Cardiac muscle cell (in vitro differentiated cells and primary cell): ENCODE results near the gene NUDCD3. TPM values are rescaled to one million over a fixed set of nuclear protein-coding genes. Genes with fewer than 3 reads are reported as not detected.

ENCODE experiments used
- DNase-seq, 2 donors: peaks; one replicate each; pipeline versions ENCODE4 v3.0.0 to v3.0.0-alpha.2; 2010 to 2017; ENCODE audit warnings: low read depth in 1 of 2, low spot score in 1 of 2
- H3K27ac ChIP-seq: fragments of 200-600 bp; sonication (generic); 2 replicates; pipeline ENCODE4 v1.5.1; 2016
- H3K27me3 ChIP-seq: fragments of 200-600 bp; sonication (generic); 2 replicates; pipeline ENCODE4 v1.6.0; 2016; ENCODE audit warnings: control low read depth
- H3K36me3 ChIP-seq: fragments of 200-600 bp; sonication (generic); 2 replicates; pipeline ENCODE4 v1.5.1; 2016; ENCODE audit warnings: control low read depth
- H3K4me1 ChIP-seq: fragments of 200-600 bp; sonication (generic); 2 replicates; pipeline ENCODE4 v1.8.1; 2017; ENCODE audit warnings: low read depth, mild to moderate bottlenecking, mixed run types
- H3K4me3 ChIP-seq: fragments of 200-600 bp; sonication (generic); 2 replicates; pipeline ENCODE4 v1.5.1; 2016; ENCODE audit warnings: mild to moderate bottlenecking
- H3K9me3 ChIP-seq: fragments of 200-600 bp; sonication (generic); 2 replicates; pipeline ENCODE4 v1.5.1; 2017; ENCODE audit warnings: low read depth, mild to moderate bottlenecking, control low read depth
- CTCF ChIP-seq: IDR thresholded peaks from 2 replicates; pipeline ENCODE4 v1.5.1; 2012; ENCODE audit warnings: low read depth, mild to moderate bottlenecking, low read length
- polyA plus RNA-seq: library from polyadenylated mRNA; unstranded; fragments of >200 nt; fragmentation: Nextera tagmentation; extraction: Ambion mirVana; gene quantifications from 2 replicates; pipeline ENCODE4 v1.2.1, GENCODE V29; 2016
- total RNA-seq: library from RNA; depleted of rRNA; stranded (reverse); fragments of >200 nt; gene quantifications from 2 replicates; pipeline ENCODE4 v1.2.3, GENCODE V29; 2016

NUDCD3 gene
- total and polyA plus RNA-seq, 2 experiments from 2014 or later, result 44.8 to 98.7 TPM

- no peak overlapping the region for H3K27ac ChIP-seq
- H3K4me1 ChIP-seq, result no peaks in the 10 kb centered on the region
- no peak overlapping the region for H3K4me3 ChIP-seq
- no peak for TF ChIP-seq CTCF
- H3K9me3 ChIP-seq, result no peaks in the 10 kb centered on the region
- DNase-seq, result no peak
- H3K36me3 ChIP-seq, result no peaks in the 10 kb centered on the region
- H3K27me3 ChIP-seq, result no peaks in the 10 kb centered on the region
Observed at GRCh38 chr7:44531421-44532380, 41.2 kb upstream of the NUDCD3 start.

GRCh38 chr7:44530990-44531389 lies 40.5 kb upstream of the NUDCD3 start:
- no peak overlapping the region for H3K4me3 ChIP-seq
- H3K27me3 ChIP-seq, result no peaks in the 10 kb centered on the region
- H3K9me3 ChIP-seq, result no peaks in the 10 kb centered on the region
- no peak for DNase-seq
- TF ChIP-seq CTCF, result no peak
- no peaks in the 10 kb centered on the region for H3K36me3 ChIP-seq
- no peak overlapping the region for H3K27ac ChIP-seq
- no peaks in the 10 kb centered on the region for H3K4me1 ChIP-seq

- no peaks in the 10 kb centered on the region for H3K27me3 ChIP-seq
- no peak for TF ChIP-seq CTCF
- H3K36me3 ChIP-seq, result no peaks in the 10 kb centered on the region
- no peak overlapping the region for H3K27ac ChIP-seq
- H3K4me1 ChIP-seq, result no peaks in the 10 kb centered on the region
- H3K9me3 ChIP-seq, result no peaks in the 10 kb centered on the region
- H3K4me3 ChIP-seq, result no peak overlapping the region
- DNase-seq, result no peak
Observed at GRCh38 chr7:44524811-44525388, 34.4 kb upstream of the NUDCD3 start.

GRCh38 chr7:44522315-44522714 lies 31.9 kb upstream of the NUDCD3 start:
- H3K4me3 ChIP-seq, result no peak overlapping the region
- no peaks in the 10 kb centered on the region for H3K27me3 ChIP-seq
- TF ChIP-seq CTCF, result no peak
- H3K9me3 ChIP-seq, result no peaks in the 10 kb centered on the region
- H3K36me3 ChIP-seq, result no peaks in the 10 kb centered on the region
- no peak for DNase-seq
- H3K4me1 ChIP-seq, result no peaks in the 10 kb centered on the region
- H3K27ac ChIP-seq, result no peak overlapping the region

GRCh38 chr7:44521347-44522095 lies 31.1 kb upstream of the NUDCD3 start:
- Histone ChIP-seq H3K27ac (no peak overlapping the region), H3K9me3 (no peaks in the 10 kb centered on the region), H3K4me3 (no peak overlapping the region), H3K4me1 (no peaks in the 10 kb centered on the region), H3K36me3 (no peaks in the 10 kb centered on the region), H3K27me3 (no peaks in the 10 kb centered on the region)
- DNase-seq, result no peak
- TF ChIP-seq CTCF, result no peak
